NCI-H146 treated with DMSO at 0.1 percent for 48 hours (cell line): ENCODE results near the gene SCRN1.

ENCODE experiments used
- DNase-seq: peaks from one replicate; lab custom pipeline; 2025; ENCODE audit not compliant: unreplicated experiment; lab: John Stamatoyannopoulos, UW

SCRN1 gene, protein sequence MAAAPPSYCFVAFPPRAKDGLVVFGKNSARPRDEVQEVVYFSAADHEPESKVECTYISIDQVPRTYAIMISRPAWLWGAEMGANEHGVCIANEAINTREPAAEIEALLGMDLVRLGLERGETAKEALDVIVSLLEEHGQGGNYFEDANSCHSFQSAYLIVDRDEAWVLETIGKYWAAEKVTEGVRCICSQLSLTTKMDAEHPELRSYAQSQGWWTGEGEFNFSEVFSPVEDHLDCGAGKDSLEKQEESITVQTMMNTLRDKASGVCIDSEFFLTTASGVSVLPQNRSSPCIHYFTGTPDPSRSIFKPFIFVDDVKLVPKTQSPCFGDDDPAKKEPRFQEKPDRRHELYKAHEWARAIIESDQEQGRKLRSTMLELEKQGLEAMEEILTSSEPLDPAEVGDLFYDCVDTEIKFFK

DNA sequence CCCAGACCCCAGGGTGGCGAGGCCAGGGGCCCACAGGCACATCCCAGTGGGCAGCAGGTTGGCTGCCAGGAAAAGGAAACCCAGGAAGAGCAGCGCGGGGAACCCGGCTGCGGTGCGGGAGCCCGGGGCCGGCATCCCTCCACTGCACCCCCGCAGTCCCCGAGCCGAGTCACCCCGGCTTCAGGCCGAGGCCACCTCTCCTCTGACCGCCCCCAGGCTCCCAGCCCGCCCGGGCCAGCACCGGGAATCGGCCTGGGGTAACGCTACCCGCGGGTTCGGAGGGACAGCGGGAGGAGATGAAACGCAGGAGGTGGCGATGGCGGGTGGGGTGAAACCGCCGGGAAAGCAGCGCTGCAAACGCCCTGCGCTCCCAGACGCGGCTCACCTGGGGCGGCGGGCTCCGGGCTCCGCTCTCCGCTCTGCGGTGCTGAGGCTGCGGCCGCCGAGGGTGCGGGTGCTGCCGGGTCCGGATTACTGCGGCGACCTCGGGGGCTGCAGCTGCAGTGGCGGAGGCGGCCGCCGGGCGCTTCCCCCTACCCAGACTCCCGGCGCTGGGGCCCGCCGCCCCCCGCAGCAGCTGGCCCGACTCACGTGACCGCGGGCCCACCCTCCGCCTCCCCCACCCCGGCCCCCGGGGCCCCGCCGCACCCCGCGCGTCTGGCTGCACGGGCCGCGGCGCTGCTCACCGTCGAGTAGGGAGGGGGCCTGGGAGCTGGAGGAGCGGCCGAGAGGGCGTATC lies at the start of gene SCRN1:
Gene SCRN1 (minus strand): TSS at position 545 of the 739 bp plus-strand sequence. CDS start 20,734 bp downstream, outside the sequence.
- DNase-seq = peak; percentile 49

DNA sequence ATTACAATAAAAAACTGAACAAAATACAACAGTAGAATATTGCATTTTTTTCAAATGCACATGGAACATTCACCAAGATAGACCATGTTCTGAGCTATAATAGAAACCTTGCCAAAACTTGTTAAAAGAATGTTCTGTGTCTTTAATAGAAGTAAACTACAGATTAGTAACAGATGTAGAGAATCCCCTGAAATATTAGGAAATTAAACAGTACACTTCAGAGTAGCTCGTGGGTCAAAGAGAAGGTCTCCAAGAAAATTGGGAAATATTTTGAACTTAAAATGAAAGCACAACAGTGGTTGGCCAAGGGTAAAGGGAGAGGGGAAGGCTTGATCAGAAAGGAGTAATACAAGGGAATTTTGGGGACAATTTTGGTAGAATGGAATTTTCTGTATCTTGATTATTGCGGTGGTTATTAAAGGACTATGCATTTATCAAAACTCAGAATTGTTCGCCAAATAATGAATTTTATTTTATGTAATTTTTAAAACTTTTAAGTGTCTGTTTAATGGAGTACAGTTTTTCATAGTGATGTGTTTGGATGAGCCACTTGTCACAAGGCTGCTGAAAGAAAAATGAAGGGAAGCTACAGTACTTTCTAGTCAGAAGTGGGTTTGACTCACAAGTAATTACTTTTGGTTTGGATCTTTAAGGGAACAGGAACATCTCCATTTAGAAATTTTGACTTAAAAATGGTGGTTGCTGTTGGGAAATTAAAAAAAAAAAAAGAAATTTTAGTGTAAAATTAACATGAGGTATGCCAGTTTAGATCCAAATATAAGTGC lies 48.8 kb upstream of the SCRN1 start:
- DNase-seq = no peak

DNA sequence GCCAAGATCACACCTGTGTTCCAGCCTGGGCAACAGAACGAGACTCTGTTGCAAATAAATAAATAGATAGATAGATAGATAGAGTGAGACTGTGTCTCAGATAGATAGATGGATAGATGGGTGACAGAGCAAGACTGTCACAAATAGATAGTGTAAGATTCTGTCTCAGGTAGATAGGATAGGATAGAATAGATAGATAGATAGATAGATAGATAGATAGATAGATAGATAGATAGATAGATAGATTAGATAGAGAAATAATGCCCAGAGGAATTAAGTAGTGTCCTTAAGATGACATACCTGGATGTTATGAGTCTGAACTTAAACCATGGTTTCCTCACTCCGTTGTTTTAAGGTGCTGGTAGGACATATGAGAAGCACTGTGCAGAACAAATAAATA lies 46.6 kb upstream of the SCRN1 start:
- DNase-seq = no peak

DNA sequence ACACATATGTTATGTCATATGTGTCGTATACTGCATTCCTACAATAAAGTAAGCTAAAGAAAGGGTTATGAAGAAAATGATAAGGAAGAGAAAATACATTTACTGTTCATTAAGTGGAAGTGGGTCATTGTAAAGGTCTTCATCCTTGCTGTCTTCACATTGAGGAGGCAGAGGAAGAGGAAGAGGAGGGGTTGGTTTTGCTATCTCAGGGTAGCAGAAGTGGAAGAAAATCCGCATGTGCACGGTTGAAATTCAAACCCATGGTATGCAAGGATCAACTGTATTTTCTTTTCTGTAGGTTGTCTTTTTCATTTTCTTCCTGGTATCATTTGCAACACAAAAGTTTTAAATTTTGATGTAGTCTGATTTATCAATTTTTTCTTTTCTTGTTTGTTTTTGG lies 44.9 kb upstream of the SCRN1 start:
- no peak for DNase-seq

DNA sequence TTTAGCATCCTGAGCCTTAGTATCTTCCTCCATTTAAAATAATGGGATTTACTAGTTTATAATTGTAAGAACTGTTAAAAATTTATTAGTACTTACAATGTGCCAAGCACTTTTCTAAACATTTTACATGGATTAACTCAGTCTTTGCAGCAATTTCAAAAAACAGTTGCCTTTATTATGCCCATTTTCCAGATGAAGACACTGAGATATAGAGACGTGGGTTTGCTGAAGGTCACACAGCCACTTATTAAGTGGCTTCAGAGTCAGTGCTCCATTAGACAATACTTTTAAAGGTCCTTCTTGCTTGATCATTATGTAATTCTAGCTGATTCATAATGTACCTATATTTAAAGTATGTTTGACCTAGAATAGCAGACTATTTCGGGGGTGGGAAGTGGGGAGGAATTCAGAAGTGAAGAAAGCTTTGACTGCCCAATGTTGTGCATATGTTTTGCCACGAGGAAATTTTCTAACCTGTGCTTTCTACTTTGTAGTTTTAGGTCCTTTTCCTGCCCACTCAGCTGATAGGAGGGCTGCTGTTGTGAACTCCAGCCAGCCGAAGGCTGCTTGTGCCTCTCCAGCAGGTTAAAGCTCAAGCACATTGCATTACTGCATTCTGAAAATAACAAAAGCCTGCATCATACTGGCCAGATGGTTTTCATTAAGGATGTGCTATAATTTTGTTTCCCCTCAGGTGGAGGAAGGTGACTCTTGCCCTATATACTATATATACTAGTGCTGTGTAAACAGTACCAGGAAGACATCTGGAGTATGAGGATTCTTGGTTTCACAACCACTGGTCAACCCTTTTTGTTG lies 42.9 kb upstream of the SCRN1 start:
- no peak for DNase-seq

DNA sequence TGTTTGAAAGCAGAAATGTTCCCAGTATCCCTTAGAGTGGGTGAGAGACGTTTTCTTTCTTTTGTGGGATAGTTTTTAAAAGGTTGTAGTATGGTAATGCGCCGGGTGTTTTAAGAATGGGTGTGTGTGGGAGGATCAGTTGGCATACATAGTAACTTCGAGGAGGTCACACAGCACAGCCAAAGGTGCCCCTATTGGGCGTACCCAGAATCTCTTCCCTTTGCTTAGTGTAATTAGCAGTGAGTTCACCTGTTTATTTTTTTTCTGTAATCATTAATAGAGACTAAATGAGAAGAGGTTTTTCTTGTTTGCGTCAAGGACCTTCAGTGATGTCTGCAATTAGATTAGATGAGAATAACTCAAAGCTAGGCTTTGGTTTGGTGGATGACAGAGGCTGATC lies 40.1 kb upstream of the SCRN1 start:
- no peak for DNase-seq

DNA sequence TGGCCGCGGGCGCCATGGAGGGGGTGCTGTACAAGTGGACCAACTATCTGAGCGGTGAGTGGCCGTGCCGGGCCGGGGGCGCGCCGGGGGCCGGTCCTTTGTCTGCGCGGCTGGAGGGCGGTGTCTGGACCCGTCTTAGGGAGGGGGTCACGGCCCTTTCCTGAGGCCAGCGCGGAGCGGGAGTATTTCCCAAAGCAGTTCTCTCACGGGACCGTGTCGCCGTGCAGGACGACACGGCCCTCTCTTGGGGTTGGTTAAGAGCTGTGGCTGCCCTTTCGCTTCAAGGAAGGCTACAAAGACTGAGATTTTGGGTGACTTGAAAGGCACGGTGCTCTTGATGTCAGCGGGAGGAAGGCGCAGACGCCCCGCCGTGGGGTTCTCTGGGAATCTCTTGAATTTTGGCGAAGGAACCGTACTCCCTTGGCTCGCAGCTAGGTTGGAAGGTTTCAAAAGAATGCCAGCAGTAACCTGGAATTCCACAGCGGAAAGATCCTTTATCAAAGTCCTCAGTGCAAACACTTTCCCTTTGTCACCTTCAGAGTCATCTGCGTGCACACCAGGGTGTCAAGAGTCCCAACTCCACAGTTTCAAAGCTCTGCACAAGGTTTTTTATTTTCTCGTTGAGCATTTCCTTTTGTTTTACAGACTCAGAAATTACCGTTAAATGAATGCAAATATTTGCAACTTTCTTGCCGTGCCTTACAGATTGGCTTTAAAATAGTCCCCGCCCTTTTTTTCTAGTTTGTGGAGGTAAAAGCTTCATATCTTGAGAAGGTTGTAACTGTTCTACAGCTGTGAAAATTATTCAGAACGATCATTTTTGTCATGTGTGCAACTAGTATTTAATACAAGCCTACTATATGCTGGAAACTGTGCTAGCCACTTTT lies 39.4 kb upstream of the SCRN1 start:
- DNase-seq = no peak

DNA sequence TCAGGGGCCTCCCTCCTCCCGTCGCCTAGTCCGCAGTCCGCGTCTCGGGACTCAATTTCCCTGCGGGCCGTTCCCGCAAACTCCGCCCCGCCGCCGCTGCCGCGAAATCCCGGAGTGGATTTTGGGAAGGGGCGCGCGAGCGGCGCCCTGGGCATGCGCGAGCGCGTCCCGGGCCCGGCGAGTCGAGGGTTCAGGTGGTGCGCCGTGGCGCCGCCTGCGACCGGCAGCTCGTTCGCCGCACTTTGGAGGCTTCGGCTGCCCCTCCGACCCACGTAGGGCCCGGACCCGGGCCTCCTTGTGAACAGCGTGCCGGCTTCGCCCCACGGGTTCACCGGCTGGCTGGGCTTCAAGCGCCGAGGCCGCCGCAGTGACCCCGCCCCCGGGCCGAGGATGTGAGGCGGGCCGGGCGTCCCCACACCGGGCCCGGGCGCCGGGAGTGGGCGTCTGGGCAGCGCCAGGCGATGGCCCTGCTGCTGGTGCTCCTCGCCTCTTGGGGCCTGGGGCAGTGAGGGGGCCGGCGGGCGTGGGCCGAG lies 38.7 kb upstream of the SCRN1 start, which contains the start of gene PLEKHA8:
Gene PLEKHA8 (plus strand): TSS at position 197 of the 533 bp plus-strand sequence. CDS start 351 bp downstream, outside the sequence.
- peak; percentile 58 for DNase-seq

DNA sequence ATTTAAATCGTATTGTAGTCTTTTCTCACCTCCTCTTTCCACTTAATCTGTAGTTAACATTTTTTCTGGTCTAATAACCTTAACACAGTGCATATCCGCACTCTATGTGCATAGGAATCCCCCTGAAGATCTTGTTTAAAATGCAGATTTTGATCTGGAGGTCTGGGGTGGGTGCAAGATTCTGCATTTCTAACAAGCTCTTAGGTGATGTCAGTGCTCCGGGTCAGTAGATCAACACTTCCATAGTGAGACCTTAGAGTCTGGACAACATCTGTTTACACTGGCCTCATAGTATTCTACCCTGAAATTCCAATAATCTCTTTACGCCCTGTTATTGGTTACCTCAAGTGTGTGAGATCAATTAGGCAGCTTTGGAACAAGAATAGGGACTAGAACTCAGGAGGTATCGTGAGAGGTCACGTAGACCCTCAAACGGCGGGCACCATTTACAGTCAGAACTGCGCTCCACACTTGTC lies 38.2 kb upstream of the SCRN1 start:
- DNase-seq = no peak

DNA sequence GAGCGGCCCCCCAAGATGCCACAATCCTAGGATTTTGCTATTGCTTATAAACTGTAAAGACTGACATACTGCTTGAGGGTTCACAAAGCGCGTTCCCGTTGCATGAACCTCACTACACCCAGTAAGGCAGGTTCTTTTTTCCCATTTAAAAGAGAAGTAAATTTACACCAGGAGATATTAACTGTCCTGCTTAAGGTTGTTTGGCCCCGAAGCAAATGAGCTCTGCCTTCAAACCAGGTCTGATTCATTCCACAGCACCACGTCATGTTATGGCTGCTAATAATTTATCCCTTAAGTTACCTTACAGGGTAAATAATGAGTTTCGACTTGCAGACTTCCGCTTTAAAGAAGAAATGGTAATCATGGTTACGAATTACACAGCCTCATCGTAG lies 37.5 kb upstream of the SCRN1 start:
- DNase-seq = no peak

DNA sequence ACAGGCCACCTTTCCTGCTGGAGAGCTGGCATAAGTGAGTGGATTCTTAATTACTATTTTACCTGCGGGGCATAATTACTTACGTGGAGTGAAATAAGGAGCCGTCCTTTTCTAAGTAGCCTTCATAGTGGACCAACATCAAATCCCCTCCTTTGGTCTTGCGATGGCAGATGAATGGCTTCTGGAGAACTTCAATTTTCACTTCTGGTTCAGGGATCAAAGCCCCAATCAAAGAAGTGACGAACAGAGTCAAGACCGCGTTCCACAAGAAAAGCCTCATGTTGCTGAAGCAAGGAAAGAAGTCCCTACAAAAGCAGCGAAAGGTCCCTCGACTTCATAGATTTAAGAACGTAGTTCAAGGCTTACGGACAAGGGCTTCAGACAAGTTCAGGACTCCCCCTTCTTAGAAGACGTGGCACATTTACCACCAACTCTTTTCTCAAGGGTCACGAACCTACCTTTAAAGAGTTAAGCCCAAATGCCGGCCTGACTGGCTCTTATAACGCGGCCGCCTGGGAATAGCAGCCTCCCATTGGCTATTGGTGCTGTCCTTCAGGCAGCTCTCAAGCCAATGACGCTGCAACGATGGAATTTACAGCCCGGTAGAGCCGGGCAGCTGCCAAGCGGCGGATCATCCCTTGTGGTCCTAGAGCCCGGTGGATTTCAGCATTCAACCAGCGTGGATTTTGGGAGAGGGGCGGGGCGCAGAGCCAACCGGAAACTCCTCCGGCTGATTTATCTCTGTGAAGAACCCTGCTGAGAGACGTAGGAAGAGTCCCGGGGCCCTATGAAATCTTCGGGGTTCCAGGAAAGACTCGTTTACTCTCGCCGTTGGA lies 36.8 kb upstream of the SCRN1 start, which contains the start of gene FKBP14:
Gene FKBP14 (minus strand): TSS at position 474 of the 836 bp plus-strand sequence. CDS start 194 bp downstream, at position 280.
- DNase-seq = peak; percentile 91

DNA sequence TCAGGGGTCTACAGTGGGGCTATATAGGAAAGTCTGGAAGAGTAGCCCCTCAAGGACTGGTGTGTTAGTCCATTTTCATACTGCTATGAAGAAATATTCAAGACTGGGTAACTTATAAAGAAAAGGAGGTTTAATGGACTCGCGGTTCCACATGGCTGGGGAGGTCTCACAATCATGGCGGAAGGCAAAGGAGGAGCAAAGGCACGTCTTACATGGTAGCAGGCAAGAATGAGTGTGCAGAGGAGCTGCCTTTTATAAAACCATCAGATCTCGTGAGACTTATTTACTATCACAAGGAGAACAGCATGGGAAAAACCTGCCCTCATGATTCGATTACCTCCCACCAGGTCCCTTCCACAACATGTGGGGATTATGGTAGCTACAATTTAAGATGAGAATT lies 33.9 kb upstream of the SCRN1 start:
- DNase-seq = no peak

DNA sequence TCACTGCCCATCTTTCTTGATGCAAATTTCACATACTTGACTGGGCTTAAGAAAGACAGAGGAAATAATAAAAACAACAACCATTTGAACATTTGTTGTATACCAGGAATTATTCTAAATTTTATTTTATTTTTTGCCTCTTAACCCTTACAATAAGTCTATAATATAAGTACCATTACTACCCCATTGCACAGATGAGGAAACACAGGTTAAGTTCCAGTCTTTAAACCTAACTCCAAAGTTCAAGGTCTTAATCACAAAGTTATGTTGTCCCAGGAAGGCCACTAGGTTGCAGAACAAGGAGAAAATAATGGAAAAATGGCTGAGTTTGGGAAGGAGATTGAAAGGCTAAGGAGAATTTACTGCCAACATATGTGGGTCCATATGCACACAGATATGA lies 33.4 kb upstream of the SCRN1 start:
- no peak for DNase-seq

DNA sequence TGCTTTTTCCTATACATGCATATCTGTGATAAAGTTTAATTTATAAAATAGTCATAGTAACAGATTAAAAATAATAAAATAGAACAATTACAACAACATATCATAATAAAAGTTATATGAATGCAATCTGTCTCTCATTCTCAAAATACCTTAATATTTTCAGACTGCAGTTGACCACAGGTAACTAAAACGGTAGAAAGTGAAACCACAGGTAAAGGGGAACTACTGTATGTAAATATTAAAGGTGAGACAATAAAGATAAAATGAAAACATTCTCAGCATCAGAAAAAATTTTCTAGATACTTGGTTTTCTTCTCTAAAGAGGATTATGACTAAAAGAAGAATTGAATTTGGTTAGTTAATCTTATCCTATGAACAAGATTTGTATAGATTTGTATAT lies 30.9 kb upstream of the SCRN1 start:
- DNase-seq = no peak

DNA sequence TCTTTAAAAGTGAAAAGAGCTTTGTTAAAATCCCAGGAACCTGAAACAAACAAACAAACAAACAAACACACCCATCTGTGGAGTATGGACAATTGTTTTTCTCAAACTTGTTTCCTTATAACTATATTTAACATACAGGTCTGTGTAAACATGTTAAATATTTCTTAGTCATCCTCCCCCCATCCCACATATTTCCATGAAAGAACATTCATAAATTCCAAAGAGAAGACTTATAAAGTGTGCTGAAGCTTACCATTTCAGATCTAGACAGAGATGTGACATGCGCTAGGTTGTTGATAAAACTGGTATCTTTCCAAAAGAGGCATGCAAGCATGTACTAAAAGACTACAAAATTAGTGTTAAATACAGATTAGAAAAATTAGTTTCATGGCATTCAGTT lies 30.4 kb upstream of the SCRN1 start:
- DNase-seq = no peak

DNA sequence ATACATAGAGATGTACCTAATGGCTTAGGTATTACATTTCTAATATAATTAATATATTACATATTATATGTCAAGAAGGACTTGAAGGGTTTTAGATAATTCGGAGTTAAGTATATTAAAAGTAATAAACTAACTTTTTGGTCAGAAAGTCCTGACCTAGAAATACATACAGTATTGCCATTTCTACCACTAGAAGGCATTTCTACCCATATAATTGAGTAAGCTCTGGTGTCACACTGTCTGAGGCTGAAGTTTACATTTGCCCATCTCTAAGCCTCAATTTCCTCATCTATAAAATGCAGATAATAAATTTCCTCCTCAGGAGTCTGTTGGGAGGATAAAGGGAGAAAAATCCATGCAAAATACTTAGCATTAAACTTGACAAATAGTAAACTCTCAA lies 29.8 kb upstream of the SCRN1 start:
- DNase-seq = no peak

DNA sequence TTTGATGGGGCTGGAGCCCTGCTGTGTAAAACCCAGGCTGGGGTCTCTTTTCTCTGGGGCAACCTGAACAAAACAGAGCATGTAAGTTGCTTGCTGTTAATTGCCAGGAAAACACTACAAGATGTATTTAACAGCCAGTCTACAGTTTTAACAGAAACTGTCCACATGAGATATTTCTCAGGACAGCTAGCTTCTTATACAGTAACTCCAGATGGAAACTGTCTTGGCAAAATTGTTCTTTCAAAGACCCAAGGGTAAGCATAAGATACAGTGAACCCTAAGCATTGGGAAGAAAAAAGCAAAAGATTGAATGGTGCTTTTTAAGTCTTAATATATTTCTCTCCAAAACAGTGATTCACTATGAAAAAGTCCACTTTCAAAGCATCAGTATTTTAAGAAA lies 28.9 kb upstream of the SCRN1 start:
- DNase-seq = no peak

DNA sequence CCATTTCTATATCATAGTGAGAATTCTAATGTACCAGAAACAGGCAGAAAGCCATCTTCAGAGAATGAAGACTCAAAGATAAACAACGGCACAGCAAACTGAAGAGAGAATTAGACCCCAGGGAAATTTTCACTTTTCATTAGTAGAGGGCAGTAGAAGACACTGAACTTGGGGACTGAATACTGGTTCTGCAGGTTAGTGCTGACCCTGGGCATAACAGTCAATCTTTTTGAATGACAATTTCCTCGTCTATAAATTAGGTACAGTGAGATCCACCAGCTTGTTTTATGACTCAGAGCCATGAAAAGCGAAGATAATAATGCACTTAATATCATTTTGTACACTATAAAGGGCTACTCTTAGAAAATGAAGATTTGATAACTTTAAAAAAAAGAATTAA lies 23.2 kb upstream of the SCRN1 start:
- no peak for DNase-seq
